HG03045 (cell line): ENCODE results near the gene TADA1.
"Not testable (repeated sequence)": the region's sequence is repeated elsewhere in the genome, so short reads cannot be mapped to it uniquely, and the experiment has no call there.

Experiments used
- ATAC-seq: cut with Tn5 transposase; IDR thresholded peaks from one replicate; pipeline ENCODE4 v1.9.1; 2021; ENCODE audit warnings: mild to moderate bottlenecking, moderate library complexity; ENCODE audit not compliant: unreplicated experiment

The TADA1 gene

GRCh38 chr1:166899769-166900168 lies 23.7 kb upstream of the TADA1 start:
- ATAC-seq: no peak

- no peak for ATAC-seq
These were observed 19.7 kb upstream of the TADA1 start for GRCh38 chr1:166895766-166896165.

- no peak for ATAC-seq
These were observed 13.7 kb upstream of the TADA1 start for GRCh38 chr1:166889776-166890175.

GRCh38 chr1:166888373-166889111 lies 12.5 kb upstream of the TADA1 start:
- no peak for ATAC-seq

GRCh38 chr1:166884971-166885370 lies 8.9 kb upstream of the TADA1 start:
- no peak for ATAC-seq

- ATAC-seq: peak; percentile 46
These were observed 8.1 kb upstream of the TADA1 start for GRCh38 chr1:166884040-166884642.

GRCh38 chr1:166882893-166883292 lies 6.8 kb upstream of the TADA1 start:
- no peak for ATAC-seq

GRCh38 chr1:166878173-166878917 lies 2.3 kb upstream of the TADA1 start:
- not testable (repeated sequence) for ATAC-seq

- peak; percentile 2 for ATAC-seq
These were observed 425 bp upstream of the TADA1 start for GRCh38 chr1:166876540-166876838.

GRCh38 chr1:166875302-166875733 lies 746 bp downstream of the TADA1 start:
- ATAC-seq: no peak

GRCh38 chr1:166874464-166874863 lies 1.6 kb downstream of the TADA1 start:
- no peak for ATAC-seq

GRCh38 chr1:166870584-166870983 lies 5.5 kb downstream of the TADA1 start:
- no peak for ATAC-seq

GRCh38 chr1:166869318-166870099 lies 6.6 kb downstream of the TADA1 start:
- no peak for ATAC-seq

GRCh38 chr1:166868639-166869038 lies 7.4 kb downstream of the TADA1 start:
- ATAC-seq: no peak

- ATAC-seq: no peak
These were observed 10.1 kb downstream of the TADA1 start for GRCh38 chr1:166865926-166866325.

- no peak for ATAC-seq
These were observed 16.5 kb downstream of the TADA1 start for GRCh38 chr1:166859597-166859996.

- no peak for ATAC-seq
These were observed 17.2 kb downstream of the TADA1 start for GRCh38 chr1:166858726-166859419.

GRCh38 chr1:166857995-166858394 lies 18.1 kb downstream of the TADA1 start:
- no peak for ATAC-seq

GRCh38 chr1:166855558-166855957 lies 20.5 kb downstream of the TADA1 start:
- no peak for ATAC-seq

- ATAC-seq: no peak
These were observed 23.1 kb downstream of the TADA1 start for GRCh38 chr1:166852918-166853317.

GRCh38 chr1:166849135-166849534 lies 26.9 kb downstream of the TADA1 start:
- ATAC-seq: no peak
